Endometrial microvascular endothelial cells (primary cell): ENCODE measurements around the gene VASN. TPM values are rescaled to one million over a fixed set of nuclear protein-coding genes. Genes with fewer than 3 reads are reported as not detected.

ENCODE experiments used
- in situ Hi-C: cut with HindIII; loops from 2 replicates; pipeline ENCODE4 v1.10.0; 2017; ENCODE audit warnings: low sequenced_read_pairs, low pct_unique_long_range_greater_than_20kb; ENCODE audit errors: inconsistent ontology term
- total RNA-seq: library from RNA; depleted of rRNA; stranded (reverse); fragments of >200 nt; gene quantifications from one replicate; pipeline ENCODE4 v1.2.3, GENCODE V29; 2015; ENCODE audit errors: inconsistent ontology term

Gene VASN
- total RNA-seq, 1 donor from 2014 or later = 0.09 TPM

- in situ Hi-C loops = no loop called here
Observed at GRCh38 chr16:4380119-4381063, 8.7 kb downstream of the VASN start.

GRCh38 chr16:4381072-4381934, 9.7 kb downstream of the VASN start:
- in situ Hi-C loops = no loop called here

GRCh38 chr16:4381935-4382794, 10.5 kb downstream of the VASN start:
- in situ Hi-C loops = no loop called here

GRCh38 chr16:4382795-4383357, 11.2 kb downstream of the VASN start:
- in situ Hi-C loops = no loop called here

- in situ Hi-C loops = no loop called here
Observed at GRCh38 chr16:4383591-4384444, 12.2 kb downstream of the VASN start.

GRCh38 chr16:4384509-4384942, 12.9 kb downstream of the VASN start:
- in situ Hi-C loops = no loop called here

GRCh38 chr16:4385066-4385788, 13.6 kb downstream of the VASN start:
- in situ Hi-C loops = no loop called here

- in situ Hi-C loops = no loop called here
Observed at GRCh38 chr16:4385789-4386450, 14.3 kb downstream of the VASN start.

GRCh38 chr16:4386451-4386805, 14.8 kb downstream of the VASN start:
- in situ Hi-C loops = no loop called here

- in situ Hi-C loops = no loop called here
Observed at GRCh38 chr16:4386951-4387565, 15.4 kb downstream of the VASN start.

GRCh38 chr16:4387781-4388180, 16.1 kb downstream of the VASN start:
- in situ Hi-C loops = no loop called here

GRCh38 chr16:4388271-4389021, 16.8 kb downstream of the VASN start:
- in situ Hi-C loops = no loop called here

GRCh38 chr16:4389051-4389955, 17.7 kb downstream of the VASN start:
- in situ Hi-C loops = no loop called here
